ENCODE measurements around the gene SLC66A3.

The SLC66A3 gene

DNA sequence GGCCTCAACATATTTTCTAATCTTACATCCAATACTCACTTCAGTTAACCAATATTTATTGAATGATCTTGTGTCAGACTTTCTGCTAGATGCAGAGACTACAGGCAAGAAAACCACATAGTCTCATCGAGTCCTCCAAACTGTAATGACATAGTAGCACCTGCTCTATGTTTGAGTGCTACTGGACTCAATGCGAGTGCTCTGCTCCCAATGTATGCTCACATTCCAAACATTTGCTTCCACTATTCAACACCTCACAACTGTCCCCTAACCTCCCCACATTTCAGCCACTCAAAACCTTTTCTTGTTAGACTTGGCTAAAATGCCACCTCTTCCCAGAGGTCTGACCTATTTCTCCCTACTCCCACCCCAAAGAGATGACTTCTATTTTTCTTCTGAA is 65.2 kb downstream of the SLC66A3 start:
- no peak for DNase-seq

DNA sequence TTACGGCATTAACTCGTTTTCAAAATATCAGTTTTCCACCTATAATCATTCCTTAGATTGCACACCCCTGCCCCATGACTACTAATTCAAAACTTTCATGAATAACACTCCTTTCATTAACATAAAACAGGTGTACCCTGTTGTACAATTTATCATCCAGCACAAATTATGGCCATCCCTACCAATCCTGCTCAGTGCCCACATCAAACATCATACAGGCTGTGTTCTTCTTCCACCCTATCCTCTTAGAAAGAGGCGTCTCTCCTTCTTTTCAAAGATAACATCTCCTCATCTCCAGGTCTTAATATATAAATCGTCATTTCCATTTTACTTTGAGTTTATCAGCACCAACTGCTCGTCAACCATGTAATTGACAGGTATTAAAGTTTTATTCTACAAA is 67.6 kb downstream of the SLC66A3 start:
- DNase-seq = no peak

DNA sequence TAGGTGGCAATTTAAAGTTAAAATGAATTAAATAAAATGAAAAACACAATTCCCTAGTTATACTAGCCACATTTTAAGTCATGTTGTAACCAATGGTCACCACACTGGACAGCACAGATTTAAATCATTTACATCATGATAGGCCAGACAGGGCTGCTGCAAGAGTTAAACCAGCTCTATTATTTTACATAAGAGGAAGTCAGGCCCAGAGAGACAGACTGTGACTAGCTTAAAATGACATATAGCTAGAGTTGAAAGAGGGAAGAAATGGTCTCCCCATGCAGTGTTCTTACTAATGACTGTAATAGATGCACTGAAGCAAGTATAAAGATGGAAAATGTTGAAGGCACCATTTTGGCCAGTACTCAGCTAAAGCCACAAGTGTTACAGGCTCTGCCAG is 69.6 kb downstream of the SLC66A3 start:
- DNase-seq = no peak

DNA sequence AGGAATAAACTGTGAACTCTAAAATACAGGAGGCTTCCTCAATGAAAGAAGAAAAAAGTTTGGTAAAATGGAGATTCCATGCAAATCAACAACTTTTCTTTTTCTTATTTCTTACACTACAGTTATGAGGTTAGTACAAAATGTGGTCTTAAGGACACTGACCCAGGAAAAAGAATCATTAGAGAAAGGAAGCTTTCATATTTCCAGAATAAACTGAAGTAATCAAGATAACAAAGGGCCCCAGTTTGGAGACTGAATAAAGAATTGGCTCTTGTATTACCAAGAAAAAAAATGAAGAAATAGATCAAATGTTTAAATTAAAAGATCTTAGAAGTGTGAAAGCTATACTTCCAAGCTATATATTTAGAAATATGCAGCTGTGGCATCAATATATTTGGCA is 72.3 kb downstream of the SLC66A3 start:
- DNase-seq = no peak

Data from fibroblast of skin of right biceps (primary cell).